HepG2 (cell line): Measurements from ENCODE around the gene SPATA13.

Experiments
- CTCF ChIP-seq: sonication (generic); formaldehyde crosslinking; IDR thresholded peaks from 2 replicates; pipeline ENCODE4 v1.5.0; 2020; ENCODE audit warnings: mild to moderate bottlenecking, missing genetic modification reagents, moderate library complexity
- GATAD2A ChIP-seq: IDR thresholded peaks from 2 replicates; pipeline ENCODE4 v1.6.1; 2016
- KAT7 ChIP-seq: IDR thresholded peaks from 2 replicates; pipeline ENCODE4 v1.6.1; 2018; ENCODE audit warnings: borderline replicate concordance, missing compliant biosample characterization
- KDM5B ChIP-seq: sonication (generic); formaldehyde crosslinking; IDR thresholded peaks from 2 replicates; pipeline ENCODE4 v1.4.0; 2020; ENCODE audit warnings: missing genetic modification reagents, mild to moderate bottlenecking, borderline replicate concordance
- POLR2A ChIP-seq, 2 experiments: IDR thresholded peaks; 2 replicates each; pipeline ENCODE4 v1.6.1; 2011; ENCODE audit warnings: low read depth in 2 of 2, low read length in 2 of 2, mild to moderate bottlenecking in 1 of 2, moderate library complexity in 1 of 2; ENCODE audit not compliant: insufficient read depth in 1 of 2
- REXO4 ChIP-seq: sonication (generic); formaldehyde crosslinking; IDR thresholded peaks from 2 replicates; pipeline ENCODE4 v1.8.0; 2022; ENCODE audit warnings: missing genetic modification reagents, mild to moderate bottlenecking, borderline replicate concordance
- RORA ChIP-seq: sonication (generic); formaldehyde crosslinking; IDR thresholded peaks from 2 replicates; pipeline ENCODE4 v1.5.0; 2020; ENCODE audit warnings: mild to moderate bottlenecking, missing genetic modification reagents, moderate library complexity
- ZNF264 ChIP-seq: sonication (generic); formaldehyde crosslinking; IDR thresholded peaks from 2 replicates; pipeline ENCODE4 v1.4.0; 2020; ENCODE audit warnings: missing genetic modification reagents
- ZNF644 ChIP-seq: IDR thresholded peaks from 2 replicates; pipeline ENCODE4 v1.6.1; 2016; ENCODE audit warnings: low read depth

GRCh38 chr13:24178847-24179485, 18.4 kb downstream of the SPATA13 start:
- TF ChIP-seq ZNF264 (CRISPR knock-in tag) (no peak), GATAD2A (CRISPR knock-in tag) (no peak), CTCF (CRISPR knock-in tag) (no peak), KAT7 (CRISPR knock-in tag) (no peak), ZNF644 (CRISPR knock-in tag) (no peak), POLR2A (IDR thresholded peaks at IDR 0.05; ENCODE audit: insufficient read depth in 1 of 2, low read depth in 2 of 2, low read length in 2 of 2) (no peak), RORA (CRISPR knock-in tag) (no peak), REXO4 (CRISPR knock-in tag) (no peak), KDM5B (CRISPR knock-in tag) (no peak)
